K562 (cell line): ENCODE data around the gene RNF40. TPM values are rescaled to one million over a fixed set of nuclear protein-coding genes. Genes with fewer than 3 reads are reported as not detected.
A peak's percentile ranks its signal among the peaks of the same experiment; 100 is the strongest.

Experiments
- POLR2G ChIP-seq: fragments of 200-400 bp; formaldehyde crosslinking; IDR thresholded peaks from 2 replicates; pipeline ENCODE4 v1.6.1; 2017; ENCODE audit warnings: low read depth, mild to moderate bottlenecking, antibody characterized with exemption, low read length, moderate library complexity
- RAD51 ChIP-seq: fragments of 450-650 bp; IDR thresholded peaks from 2 replicates; pipeline ENCODE4 v1.7.1; 2016; ENCODE audit warnings: low read depth, mild to moderate bottlenecking, borderline replicate concordance
- SUPT5H ChIP-seq: fragments of 450-650 bp; IDR thresholded peaks from 2 replicates; pipeline ENCODE4 v1.6.1; 2016
- polyA plus RNA-seq, 8 experiments: library from polyadenylated mRNA; depleted of rRNA in 4 of 8; stranded (reverse) in 5 of 8; unstranded in 3 of 8; fragments of >200 nt; fragmentation: Nextera tagmentation in 2 of 8; fragmentation: Illumina TruSeq in 1 of 8; extraction: Ambion mirVana in 2 of 8; extraction: Trizol in 1 of 8; gene quantifications; 2 replicates each; pipeline versions ENCODE4 v1.2.1 to v1.2.3, GENCODE V29; 2011 to 2014; ENCODE audit warnings: inconsistent platforms in 1 of 8, missing spikeins in 1 of 8
- total RNA-seq, 7 experiments: library from RNA; depleted of rRNA in 6 of 7; stranded (reverse); fragments of >200 nt in 6 of 7; fragmentation: Illumina TruSeq in 2 of 7; extraction: Trizol in 2 of 7; gene quantifications; 2 replicates each; pipeline versions ENCODE4 v1.2.1 to v1.2.3, GENCODE V29; 2011 to 2021; ENCODE audit warnings: low replicate concordance in 1 of 7
- TF ChIP-seq, protein P1 (sequence below), 2 experiments: fragments of 450-650 bp; formaldehyde crosslinking in 1 of 2; IDR thresholded peaks; 2 replicates each; pipeline versions ENCODE4 v1.4.0 to v1.6.1; 2014 to 2020; ENCODE audit warnings: mild to moderate bottlenecking in 2 of 2, borderline replicate concordance in 1 of 2, low read depth in 1 of 2

The RNF40 gene
- total and polyA plus RNA-seq, 9 of the 15 experiments (the other 6 are each of a cell fraction or from before 2014, with no cell fraction given) = 6.2 to 129 (median 81.5) TPM

DNA sequence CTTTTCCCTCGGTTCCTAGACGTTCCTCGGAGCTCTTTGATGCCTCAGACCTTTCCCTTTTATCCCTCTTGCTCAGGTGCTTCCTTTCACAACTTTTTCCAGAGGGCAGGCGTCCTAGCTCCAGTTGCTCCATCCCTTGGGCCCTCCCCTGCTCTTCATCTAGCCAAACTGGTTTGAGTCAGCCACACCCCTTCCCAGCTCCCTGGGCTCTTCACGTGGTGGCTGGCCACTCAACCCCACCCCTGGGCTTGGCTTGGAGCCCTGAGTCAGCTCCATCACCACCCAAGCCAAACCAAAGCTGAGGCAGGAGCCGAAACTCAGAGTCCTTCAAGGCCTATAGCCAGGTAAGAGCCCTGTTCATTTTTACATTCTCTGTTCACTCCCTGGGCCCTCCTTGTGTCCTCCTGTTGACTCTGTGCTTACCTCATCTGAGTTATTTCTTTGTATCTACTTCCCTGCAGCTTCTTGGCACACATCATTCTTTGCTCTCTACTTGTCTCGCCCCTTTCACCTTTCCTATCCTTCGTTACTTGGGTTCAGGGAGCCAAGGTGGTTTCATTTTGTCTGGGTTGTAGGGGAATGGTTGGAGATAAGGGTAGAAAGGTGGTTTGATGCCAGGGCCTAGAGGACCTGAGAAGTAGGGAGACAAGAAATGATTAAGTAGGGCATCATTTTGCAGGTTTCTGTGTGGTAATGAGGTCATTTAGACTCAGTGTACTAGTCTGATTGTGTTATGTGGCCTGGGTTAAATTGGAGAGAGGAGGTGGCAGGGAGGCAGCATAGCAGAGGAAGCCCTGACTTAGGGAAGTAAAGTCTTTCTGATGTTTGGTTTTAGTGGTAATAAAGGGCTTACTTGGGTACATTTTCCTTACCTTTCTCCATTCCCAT lies 21.5 kb upstream of the RNF40 start (continued):
- TF ChIP-seq, protein P1, sequence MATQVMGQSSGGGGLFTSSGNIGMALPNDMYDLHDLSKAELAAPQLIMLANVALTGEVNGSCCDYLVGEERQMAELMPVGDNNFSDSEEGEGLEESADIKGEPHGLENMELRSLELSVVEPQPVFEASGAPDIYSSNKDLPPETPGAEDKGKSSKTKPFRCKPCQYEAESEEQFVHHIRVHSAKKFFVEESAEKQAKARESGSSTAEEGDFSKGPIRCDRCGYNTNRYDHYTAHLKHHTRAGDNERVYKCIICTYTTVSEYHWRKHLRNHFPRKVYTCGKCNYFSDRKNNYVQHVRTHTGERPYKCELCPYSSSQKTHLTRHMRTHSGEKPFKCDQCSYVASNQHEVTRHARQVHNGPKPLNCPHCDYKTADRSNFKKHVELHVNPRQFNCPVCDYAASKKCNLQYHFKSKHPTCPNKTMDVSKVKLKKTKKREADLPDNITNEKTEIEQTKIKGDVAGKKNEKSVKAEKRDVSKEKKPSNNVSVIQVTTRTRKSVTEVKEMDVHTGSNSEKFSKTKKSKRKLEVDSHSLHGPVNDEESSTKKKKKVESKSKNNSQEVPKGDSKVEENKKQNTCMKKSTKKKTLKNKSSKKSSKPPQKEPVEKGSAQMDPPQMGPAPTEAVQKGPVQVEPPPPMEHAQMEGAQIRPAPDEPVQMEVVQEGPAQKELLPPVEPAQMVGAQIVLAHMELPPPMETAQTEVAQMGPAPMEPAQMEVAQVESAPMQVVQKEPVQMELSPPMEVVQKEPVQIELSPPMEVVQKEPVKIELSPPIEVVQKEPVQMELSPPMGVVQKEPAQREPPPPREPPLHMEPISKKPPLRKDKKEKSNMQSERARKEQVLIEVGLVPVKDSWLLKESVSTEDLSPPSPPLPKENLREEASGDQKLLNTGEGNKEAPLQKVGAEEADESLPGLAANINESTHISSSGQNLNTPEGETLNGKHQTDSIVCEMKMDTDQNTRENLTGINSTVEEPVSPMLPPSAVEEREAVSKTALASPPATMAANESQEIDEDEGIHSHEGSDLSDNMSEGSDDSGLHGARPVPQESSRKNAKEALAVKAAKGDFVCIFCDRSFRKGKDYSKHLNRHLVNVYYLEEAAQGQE (IDR thresholded peaks at IDR 0.05; ENCODE audit: borderline replicate concordance) = peak; percentile 75
- TF ChIP-seq, protein P1 (CRISPR knock-in tag; IDR thresholded peaks at IDR 0.05; ENCODE audit: low read depth) = no peak
- TF ChIP-seq RAD51 = 0 out of 2 replicates have a peak, but pooled peaks have one; percentile 6
- TF ChIP-seq SUPT5H = 0 out of 2 replicates have a peak, but pooled peaks have one; percentile 32
- peak; percentile 42 for TF ChIP-seq POLR2G
